22Rv1 (cell line): ENCODE results near the gene C1orf21.

Experiments
- CTCF ChIP-seq: fragments of 450-650 bp; IDR thresholded peaks from 2 replicates; pipeline ENCODE4 v1.5.1; 2017; ENCODE audit warnings: mild to moderate bottlenecking
- ZFX ChIP-seq: fragments of 450-650 bp; IDR thresholded peaks from 2 replicates; pipeline ENCODE4 v1.6.1; 2017; ENCODE audit warnings: antibody characterized with exemption, borderline replicate concordance

DNA sequence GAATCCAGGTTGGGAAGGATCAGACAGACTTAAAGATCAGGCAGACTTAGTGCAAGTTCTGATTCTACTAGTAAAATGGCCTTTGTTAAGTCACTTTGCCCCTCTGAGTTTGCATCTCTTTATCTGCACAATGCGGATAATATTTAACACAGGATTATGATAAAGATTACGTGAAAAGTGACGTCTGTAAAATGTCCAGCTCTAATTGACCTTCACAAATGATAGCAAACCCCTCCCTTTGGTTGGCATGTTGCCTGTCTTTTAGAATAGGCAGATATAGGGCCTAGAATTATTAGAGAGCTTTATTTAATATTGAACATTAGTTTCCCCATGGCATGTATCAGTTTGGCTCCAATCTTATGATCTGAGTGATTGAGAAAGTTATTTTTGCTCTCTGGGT lies 55.4 kb downstream of the C1orf21 start:
- no peak for TF ChIP-seq CTCF
- no peak for TF ChIP-seq ZFX
